ENCODE measurements around the gene CPVL.

The CPVL gene

DNA sequence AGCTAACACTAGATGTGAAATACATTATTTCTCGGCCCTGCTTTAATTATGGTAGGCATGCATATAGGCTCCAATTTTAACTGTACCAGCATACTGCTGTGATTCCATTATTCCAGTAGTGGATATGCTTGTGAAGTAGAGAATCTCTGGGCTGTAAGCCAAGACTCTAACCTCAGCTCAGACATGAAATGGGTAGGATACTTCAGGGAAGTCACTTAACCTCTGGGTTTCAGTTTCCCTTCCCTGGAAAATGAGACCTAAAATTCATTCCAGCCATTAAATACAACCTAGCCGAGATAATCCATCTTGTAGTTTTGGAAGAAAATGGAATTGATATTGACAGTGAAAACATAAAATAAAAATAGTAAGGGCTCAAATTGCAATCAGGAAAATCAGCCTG, 128.6 kb downstream of the CPVL start:
- Histone ChIP-seq H3K36me3 (ENCODE audit: control insufficient read depth, low read length) (no peaks in the 10 kb centered on the region), H3K79me2 (ENCODE audit: control insufficient read depth, low read length) (no peaks in the 10 kb centered on the region), H3K9me2 (replicated peaks; ENCODE audit: control insufficient read depth, low read length) (no peaks in the 10 kb centered on the region), H3K4me2 (ENCODE audit: low read length) (no peak overlapping the region), H3K9me3 (ENCODE audit: control insufficient read depth, insufficient read depth, low read length) (no peaks in the 10 kb centered on the region), H3K27me3 (ENCODE audit: control insufficient read depth, low read length) (no peaks in the 10 kb centered on the region), H3K4me3 (ENCODE audit: low read length) (no peak overlapping the region), H3K27ac (ENCODE audit: low read depth, low read length) (no peak overlapping the region), H3F3A (ENCODE audit: control insufficient read depth, insufficient read depth) (no peaks in the 10 kb centered on the region), H3K4me1 (ENCODE audit: control insufficient read depth, low read length) (no peaks in the 10 kb centered on the region), H4K20me1 (ENCODE audit: control insufficient read depth, insufficient read depth, low read depth, low read length) (no peaks in the 10 kb centered on the region)
- TF ChIP-seq EZH2phosphoT487 (IDR thresholded peaks at IDR 0.05; ENCODE audit: borderline replicate concordance, low read length) = no peak
- TF ChIP-seq, protein P1, sequence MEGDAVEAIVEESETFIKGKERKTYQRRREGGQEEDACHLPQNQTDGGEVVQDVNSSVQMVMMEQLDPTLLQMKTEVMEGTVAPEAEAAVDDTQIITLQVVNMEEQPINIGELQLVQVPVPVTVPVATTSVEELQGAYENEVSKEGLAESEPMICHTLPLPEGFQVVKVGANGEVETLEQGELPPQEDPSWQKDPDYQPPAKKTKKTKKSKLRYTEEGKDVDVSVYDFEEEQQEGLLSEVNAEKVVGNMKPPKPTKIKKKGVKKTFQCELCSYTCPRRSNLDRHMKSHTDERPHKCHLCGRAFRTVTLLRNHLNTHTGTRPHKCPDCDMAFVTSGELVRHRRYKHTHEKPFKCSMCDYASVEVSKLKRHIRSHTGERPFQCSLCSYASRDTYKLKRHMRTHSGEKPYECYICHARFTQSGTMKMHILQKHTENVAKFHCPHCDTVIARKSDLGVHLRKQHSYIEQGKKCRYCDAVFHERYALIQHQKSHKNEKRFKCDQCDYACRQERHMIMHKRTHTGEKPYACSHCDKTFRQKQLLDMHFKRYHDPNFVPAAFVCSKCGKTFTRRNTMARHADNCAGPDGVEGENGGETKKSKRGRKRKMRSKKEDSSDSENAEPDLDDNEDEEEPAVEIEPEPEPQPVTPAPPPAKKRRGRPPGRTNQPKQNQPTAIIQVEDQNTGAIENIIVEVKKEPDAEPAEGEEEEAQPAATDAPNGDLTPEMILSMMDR (IDR thresholded peaks at IDR 0.05; ENCODE audit: low read depth, low read length, poor library complexity, severe bottlenecking) = no peak

- Histone ChIP-seq H3F3A (ENCODE audit: control insufficient read depth, insufficient read depth) (no peaks in the 10 kb centered on the region), H3K4me3 (ENCODE audit: low read length) (no peak overlapping the region), H3K79me2 (ENCODE audit: control insufficient read depth, low read length) (no peaks in the 10 kb centered on the region), H3K9me2 (replicated peaks; ENCODE audit: control insufficient read depth, low read length) (no peaks in the 10 kb centered on the region), H3K27me3 (ENCODE audit: control insufficient read depth, low read length) (no peaks in the 10 kb centered on the region), H3K4me1 (ENCODE audit: control insufficient read depth, low read length) (no peaks in the 10 kb centered on the region), H3K36me3 (ENCODE audit: control insufficient read depth, low read length) (no peaks in the 10 kb centered on the region), H3K4me2 (ENCODE audit: low read length) (no peak overlapping the region), H3K9me3 (ENCODE audit: control insufficient read depth, insufficient read depth, low read length) (no peaks in the 10 kb centered on the region), H3K27ac (ENCODE audit: low read depth, low read length) (no peak overlapping the region), H4K20me1 (ENCODE audit: control insufficient read depth, insufficient read depth, low read depth, low read length) (no peaks in the 10 kb centered on the region)
- TF ChIP-seq, protein P1 (IDR thresholded peaks at IDR 0.05; ENCODE audit: low read depth, low read length, poor library complexity, severe bottlenecking) = no peak
- no peak for TF ChIP-seq EZH2phosphoT487 (IDR thresholded peaks at IDR 0.05; ENCODE audit: borderline replicate concordance, low read length)
Observed at GRCh38 chr7:29014725-29015124, 131.6 kb downstream of the CPVL start.

- Histone ChIP-seq H3K79me2 (ENCODE audit: control insufficient read depth, low read length) (no peaks in the 10 kb centered on the region), H3K4me2 (ENCODE audit: low read length) (no peak overlapping the region), H3K9me2 (replicated peaks; ENCODE audit: control insufficient read depth, low read length) (no peaks in the 10 kb centered on the region), H3K9me3 (ENCODE audit: control insufficient read depth, insufficient read depth, low read length) (no peaks in the 10 kb centered on the region), H4K20me1 (ENCODE audit: control insufficient read depth, insufficient read depth, low read depth, low read length) (no peaks in the 10 kb centered on the region), H3K4me3 (ENCODE audit: low read length) (no peak overlapping the region), H3K4me1 (ENCODE audit: control insufficient read depth, low read length) (no peaks in the 10 kb centered on the region), H3F3A (ENCODE audit: control insufficient read depth, insufficient read depth) (no peaks in the 10 kb centered on the region), H3K27ac (ENCODE audit: low read depth, low read length) (no peak overlapping the region), H3K27me3 (ENCODE audit: control insufficient read depth, low read length) (no peaks in the 10 kb centered on the region), H3K36me3 (ENCODE audit: control insufficient read depth, low read length) (no peaks in the 10 kb centered on the region)
- TF ChIP-seq EZH2phosphoT487 (IDR thresholded peaks at IDR 0.05; ENCODE audit: borderline replicate concordance, low read length) = no peak
- TF ChIP-seq, protein P1 (IDR thresholded peaks at IDR 0.05; ENCODE audit: low read depth, low read length, poor library complexity, severe bottlenecking) = no peak
Observed at GRCh38 chr7:29013931-29014330, 132.4 kb downstream of the CPVL start.
